GM18907 (cell line): ENCODE results near the gene ESYT3.
"Not testable (repeated sequence)": the region's sequence is repeated elsewhere in the genome, so short reads cannot be mapped to it uniquely, and the experiment has no call there.

Source experiments
- ATAC-seq: cut with Tn5 transposase; IDR thresholded peaks from one replicate; pipeline ENCODE4 v1.9.1; 2021; ENCODE audit warnings: mild to moderate bottlenecking, moderate library complexity; ENCODE audit not compliant: unreplicated experiment

Gene ESYT3

DNA sequence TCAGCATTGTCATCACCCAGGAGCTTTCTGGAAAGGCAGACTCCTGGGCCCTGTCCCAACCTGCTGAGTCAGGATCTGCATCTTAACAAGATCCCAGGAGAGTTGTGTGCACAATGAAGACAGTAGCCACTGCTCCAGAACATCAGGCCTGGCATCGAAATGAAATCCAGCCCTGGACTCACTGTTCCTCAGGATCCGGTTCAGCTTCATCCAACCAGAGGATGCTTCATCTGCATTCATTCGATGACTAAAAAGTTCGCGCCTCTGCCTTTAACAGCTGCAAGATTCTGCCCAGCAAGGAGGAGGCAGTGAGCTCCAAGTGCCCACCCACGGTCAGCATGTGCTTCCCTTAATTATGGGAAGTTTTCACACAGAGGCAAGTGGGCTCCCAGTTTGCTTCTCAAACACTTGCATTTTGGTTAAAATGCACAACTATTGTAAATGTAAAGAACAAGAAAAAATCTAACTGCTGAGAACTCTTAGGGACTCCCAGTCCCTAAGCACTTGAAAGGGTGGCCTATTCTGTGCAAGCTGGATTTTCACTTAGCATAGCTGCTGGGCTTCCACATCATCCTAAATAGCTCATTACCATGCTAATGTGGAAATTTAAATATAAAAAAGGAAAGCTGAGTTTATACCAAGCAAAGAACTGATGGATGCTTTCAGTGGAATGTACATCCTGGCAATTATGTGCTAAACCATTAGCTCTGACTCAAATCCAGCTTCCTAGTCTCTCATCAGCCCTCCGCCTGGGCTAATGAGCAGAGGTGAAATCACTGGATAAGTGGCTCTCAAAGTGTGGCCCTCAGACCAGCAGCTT, 25.5 kb upstream of the ESYT3 start:
- ATAC-seq: no peak

DNA sequence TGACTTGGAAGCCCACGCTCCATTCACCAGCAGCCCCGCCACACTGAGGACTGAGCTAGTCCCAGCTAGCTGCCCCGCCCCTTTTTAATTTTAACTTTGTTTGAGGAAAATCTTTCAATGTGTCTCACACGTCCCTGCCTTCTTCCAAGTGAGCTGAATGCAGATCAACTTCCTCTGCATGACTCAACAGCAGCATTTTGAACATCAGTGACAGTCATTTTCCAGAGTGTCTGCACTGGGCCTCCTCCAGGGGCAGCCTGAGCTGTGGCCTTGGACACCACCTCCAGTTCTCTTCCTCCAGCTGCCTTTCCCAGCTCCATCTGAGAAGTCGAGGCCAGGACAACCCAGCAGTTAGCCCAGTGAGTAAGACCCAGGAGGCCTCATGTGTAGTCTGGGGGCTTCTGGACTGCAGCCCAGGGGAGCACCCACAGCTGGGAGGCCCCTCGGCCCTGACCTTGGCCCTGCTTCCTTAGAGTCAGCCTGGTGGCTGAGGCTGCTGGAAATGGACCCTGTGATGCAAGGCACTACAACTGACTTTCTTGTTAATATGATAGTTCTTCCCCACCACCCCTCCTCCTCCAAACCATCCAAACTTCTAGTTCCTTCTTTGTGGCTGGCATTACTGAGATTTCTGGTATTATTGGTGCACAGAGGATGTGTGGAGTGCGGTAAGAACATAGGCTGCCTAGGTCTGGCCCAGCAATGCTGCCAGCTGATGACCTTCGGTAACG, 21.4 kb upstream of the ESYT3 start:
- no peak for ATAC-seq

DNA sequence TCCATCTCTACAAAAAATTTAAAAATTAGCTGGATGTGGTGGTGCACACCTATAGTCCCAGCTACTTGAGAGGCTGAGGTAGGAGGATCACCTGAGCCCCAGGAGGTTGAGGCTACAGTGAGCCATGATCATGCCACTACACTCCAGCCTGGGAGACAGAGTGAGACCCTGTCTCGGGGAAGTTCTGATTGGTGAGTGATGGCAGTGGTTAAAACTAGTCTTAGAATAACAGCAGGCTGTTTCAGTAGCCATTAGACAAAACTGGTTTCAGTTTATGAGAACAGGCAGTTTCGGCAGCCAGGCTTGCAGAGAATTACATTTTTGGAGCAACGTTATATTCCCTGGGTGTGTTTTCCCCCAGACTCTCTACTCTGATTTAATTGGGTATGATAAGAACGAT, 18.2 kb upstream of the ESYT3 start:
- ATAC-seq: not testable (repeated sequence)

DNA sequence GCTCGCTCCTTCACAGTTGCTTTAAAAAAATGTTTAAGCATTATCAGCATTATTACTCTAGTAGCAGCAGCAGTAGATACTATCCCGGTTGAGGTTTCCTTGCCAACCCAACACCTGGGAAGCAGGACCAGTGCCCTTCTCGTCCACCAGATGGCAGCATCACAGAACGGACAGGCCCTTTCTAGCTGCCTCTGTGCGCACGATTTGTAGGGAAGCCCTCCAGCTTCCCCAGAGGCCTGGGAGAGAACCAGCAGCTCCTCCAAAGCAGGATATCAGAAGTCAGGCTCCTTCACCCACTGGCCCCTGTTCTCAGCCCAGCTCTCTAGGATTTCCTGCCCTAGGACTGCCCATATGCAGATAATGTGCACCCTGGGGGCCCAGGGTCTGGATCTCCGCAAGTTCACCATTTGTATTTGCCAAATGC, 16.8 kb upstream of the ESYT3 start:
- ATAC-seq: peak; percentile 82

DNA sequence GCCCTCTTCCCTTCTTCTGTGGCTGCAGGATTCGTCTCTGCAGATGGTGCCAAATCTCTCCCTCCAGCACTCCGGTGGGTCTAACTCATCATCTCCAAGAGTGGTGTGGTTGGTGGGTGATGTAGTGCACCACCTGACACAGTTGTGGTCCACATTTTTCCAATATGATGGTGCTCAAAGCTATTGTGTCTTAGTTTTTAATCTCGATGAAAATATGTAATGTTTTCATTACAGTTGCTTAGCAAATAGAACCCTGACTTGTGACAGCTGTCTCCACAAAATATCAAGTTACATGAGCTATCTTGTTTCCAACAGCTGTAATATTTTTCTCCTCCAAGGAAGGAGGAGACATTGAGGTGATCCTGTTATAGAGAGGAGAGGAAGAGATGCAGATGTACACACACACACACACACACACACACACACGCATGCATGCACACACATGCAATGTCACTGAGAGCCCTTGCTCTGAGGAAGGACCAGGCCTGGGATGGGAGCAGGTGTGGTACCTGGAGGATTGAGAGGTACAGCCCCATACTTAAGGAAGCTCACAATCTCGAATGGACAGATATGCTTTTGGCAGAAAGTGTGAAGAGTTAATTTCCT, 15.7 kb upstream of the ESYT3 start:
- ATAC-seq: no peak

DNA sequence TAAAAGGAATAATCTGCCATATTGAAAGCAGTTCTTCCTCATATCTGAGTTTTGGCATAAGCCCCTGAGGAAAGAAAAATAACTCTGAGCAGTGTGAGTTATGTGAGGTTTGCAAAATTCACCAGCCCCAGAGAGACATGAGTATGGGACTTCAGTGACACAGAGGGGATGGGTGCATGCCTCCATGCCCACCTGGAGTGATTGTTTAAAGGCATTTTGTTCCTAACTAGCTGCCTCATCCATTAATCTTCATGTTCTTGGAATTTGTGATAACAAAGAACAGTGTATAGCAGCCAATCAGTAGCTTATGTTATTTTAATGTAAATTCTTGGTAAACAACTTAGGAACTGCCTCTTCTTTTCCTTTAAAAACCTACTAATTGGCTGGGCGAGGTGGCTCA, 11.1 kb upstream of the ESYT3 start:
- no peak for ATAC-seq

DNA sequence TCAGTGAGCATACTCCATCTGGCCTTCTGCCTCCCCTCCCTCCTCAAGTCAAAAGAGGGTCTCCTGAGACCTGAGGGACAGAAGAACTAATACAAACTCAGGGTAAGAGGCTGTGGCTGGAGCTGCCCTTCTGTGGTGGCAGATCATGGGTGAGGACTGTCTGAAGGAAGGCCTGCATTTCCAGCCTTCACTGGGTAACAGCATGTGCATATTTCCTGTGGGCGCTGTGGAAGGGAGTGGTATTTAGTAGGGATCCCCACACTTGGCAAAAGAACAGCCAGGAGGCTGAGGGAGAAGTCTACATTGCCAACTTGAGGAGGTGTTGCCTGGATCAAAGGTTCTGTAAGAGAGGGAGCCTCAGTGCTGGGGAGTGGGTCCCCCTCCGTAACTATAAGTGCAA, 10.1 kb upstream of the ESYT3 start:
- no peak for ATAC-seq

DNA sequence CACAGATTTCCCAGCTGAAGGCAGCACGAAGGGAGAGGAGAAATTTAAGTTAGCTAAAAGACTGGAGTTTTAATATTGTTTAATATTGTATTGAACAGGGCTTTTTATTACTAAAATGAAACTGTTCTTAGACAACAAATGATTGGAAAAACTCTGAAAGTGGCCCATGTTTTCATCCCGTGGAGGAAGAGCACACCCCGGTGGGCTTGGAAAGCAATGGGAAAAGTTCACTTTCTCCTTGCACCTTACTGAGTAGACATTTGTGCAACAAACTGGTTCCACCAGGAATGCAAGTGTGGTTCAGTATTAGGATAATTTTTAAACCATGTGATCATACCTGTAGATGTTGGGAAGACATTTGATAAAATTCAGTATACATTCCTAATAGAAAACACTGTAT, 8.2 kb upstream of the ESYT3 start:
- no peak for ATAC-seq

DNA sequence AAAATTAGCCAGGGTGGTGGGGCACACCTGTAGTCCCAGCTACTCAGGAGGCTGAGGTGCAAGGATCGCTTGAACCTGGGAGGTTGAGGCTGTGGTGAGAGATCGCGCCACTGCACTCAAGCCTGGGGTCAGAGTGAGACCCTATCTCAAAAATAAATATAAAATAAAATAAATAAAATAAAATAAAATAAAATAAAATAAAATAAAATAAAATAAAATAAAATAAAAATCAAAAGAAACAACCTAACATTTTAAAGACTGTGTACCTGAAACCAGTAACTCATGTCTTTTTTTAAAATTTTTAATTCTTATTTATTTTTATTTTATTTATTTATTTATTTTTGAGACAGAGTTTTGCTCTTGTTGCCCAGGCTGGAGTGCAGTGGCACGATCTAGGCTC, 7.7 kb upstream of the ESYT3 start:
- not testable (repeated sequence) for ATAC-seq

DNA sequence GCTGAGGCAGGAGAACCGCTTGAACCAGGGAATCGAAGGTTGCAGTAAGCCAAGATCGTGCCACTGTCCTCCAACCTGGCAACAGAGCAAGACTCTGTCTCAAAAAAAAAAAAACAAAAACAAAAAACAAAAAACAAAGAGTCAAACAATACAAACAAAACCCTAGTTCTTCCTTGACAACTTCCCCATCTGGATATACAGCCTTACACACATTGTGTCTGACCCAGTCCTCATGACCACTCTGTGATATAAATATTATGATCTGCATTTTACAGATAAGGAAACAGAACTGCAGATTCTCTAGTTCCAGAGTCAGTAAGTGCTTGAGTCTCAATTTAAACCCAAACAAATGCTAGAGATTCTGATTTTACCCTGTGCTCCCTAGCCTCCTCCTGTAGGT, 4.8 kb upstream of the ESYT3 start:
- no peak for ATAC-seq

DNA sequence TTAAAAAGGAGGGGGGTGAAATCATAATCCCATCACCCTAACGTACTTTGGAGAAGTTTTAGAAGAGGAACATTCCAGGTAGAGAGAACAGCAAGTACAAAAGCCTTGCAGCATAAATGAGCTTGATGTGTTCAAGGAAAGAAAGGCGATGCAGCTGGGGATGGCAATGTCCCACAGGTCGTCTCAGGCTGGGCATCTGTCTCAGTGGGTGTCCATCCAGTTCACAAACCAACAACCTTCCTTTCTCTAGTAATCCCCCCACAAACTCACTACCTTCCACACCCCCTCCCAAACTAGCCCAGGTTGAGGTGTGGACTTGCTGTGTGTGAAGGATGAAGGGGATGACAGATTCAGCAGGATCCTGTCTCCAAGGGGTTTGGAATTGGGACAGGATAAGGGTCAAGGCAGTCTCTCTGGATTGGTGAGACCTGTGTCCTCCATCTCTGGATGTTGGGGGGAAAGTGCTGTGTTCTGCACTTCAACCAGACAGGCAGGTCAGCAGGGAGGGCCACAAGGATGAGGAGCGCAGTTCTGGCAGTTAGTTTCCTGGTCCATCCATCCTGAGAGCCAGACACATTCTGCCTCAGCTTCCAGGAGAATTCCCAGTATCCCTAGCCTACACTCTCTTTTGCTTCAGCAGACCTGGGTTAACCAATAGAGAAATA, 1.7 kb upstream of the ESYT3 start:
- no peak for ATAC-seq

DNA sequence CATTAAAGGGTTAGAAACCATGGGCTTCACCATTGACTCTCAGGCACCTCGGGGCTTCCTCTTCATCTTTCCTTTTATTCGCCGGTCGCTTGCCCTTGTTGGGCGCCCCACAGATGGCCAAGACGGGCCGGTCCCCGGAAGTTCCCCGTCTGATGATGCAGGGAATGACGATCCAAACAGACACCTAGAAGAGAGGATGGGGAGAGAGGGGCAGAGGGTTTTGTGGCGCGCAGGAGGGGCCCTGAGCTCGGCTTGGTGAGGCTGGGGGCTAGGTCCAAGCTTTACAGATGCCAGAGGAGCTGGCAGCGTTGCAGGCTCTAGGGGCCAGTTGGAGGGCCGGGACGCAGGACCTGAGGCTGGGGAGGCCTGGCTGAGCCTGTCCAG, 532 bp upstream of the ESYT3 start:
- no peak for ATAC-seq

DNA sequence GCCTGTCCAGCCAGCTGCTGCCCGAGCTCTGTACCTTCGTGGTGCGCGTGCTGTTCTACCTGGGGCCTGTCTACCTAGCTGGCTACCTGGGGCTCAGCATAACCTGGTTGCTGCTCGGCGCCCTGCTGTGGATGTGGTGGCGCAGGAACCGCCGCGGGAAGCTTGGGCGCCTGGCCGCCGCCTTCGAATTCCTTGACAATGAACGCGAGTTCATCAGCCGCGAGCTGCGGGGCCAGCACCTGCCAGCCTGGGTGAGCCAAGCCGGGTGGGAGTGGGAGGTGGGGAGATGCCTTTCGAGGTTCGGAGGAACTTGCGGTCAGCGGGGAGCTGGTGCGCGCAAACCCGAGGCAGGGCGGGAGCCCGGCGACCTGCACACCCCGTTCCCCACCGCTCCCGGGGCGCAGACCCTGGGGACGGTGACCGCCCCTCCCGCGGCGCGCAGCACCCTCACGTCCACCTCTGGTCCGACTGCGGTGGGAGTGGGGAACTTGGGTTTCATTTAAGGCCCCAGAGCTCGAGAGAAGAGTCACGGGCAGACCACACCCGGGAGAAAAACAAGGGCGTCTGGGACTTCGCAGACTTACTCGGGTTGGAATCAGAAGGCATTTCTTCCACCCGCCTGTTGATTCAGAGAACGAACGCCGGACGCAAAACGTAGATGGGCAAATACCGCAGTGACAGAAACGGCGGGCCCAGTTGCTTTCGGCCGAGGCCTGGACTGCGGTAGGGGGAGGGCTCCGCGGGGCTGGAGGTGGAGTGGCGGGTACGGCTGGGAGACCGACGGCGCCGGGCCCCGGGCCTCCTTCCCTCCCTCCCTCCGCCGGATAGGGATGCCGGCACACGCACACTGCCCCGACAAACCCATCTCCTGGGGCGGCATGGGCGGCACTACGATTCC, 708 bp downstream of the ESYT3 start:
- ATAC-seq: no peak

DNA sequence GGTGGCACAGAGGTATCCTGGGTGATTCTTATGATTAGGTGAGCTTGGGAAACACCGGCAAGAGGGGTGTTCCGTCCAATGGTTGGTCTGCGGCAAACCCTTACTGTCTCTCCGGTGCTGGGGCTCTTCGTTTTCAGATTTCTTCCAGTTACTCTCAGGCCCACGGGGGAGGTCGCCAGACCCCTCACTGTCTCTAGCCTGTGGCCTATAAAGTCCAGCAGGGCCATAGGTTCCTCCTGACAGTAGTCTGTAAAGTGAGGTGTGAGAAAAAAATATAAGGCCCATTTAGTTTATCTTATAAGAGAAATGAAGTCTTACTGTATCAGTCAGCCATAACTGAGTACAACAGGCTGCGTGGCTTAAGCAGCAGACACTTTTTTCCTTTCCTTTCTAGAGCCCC, 1.4 kb downstream of the ESYT3 start:
- ATAC-seq: no peak

DNA sequence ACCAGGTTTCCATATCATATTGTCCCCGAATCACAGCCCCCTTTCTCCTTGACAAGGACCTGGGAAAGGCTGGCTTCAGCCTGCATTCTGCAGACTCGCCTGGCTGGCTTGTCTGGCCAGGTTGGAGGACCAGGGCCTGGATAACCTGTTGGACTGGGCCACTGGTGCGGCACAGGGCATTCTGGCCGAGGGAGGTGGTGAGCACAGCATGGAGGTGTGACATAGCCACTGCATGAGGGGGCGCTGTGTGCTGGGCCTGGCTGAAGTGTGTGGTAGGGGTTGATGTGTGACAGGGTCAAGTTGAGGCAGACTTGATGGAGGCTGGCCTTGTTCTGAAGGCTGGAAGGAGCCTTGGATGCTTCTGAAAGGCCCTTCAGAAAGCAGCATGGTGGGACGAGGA, 2.9 kb downstream of the ESYT3 start:
- ATAC-seq: no peak

DNA sequence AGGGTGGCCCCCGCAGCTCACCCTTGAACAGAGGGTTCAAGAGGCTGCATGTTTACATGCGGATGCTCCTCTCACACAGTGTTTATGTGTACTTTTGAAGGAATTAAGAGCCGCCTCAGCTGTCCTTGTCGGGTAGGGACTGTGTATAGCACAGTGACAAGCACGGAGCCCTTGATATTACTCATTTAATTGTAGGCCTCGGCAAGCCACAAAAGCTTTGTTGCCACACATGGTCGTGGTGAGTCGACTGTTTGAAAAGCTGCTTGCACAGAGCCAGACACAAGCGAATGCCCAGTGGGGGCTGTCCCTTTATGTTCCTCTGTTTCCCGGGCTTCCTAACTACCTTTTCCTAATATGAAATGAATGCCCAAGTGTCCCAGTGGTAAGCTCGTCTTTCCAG, 4.5 kb downstream of the ESYT3 start:
- no peak for ATAC-seq

DNA sequence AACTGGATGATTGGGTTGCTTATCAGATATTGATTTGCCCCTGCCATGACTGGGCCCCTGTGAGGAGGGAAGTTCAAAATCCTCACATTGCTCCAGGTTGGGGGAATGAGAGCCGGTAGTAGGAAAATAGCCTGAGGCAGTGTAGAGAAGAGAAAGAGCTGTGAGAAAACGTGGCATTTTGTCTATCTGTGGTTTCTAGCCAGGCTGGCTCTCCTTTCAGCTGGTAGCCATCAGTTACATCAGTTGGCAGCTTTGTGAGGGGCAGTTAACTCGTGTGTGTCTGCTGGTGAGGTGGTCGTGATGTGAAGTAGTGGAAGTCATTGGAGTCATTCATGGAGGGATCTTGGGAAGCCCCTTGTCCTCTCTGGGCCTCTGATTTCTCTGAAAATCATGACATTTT, 5.2 kb downstream of the ESYT3 start:
- ATAC-seq: no peak

DNA sequence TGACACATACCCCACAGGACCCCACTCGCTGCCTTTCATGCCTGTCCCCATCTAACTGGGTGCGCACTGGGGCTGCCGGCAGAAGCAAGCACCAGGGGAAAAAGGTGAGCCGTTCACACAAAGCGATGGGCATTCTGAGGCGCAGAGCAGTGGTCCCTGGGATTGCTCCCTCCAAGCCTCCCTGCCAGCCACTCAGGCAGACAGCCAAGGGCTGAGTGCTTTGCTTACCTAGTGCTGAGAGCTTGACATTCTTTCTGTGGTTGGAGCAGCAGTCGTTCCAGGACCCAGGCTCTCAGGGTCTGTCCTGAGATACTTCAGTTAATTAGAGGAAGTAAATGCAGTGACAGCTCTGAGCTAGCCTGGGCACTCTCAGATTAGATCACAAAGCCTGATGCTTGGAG, 5.7 kb downstream of the ESYT3 start:
- no peak for ATAC-seq

DNA sequence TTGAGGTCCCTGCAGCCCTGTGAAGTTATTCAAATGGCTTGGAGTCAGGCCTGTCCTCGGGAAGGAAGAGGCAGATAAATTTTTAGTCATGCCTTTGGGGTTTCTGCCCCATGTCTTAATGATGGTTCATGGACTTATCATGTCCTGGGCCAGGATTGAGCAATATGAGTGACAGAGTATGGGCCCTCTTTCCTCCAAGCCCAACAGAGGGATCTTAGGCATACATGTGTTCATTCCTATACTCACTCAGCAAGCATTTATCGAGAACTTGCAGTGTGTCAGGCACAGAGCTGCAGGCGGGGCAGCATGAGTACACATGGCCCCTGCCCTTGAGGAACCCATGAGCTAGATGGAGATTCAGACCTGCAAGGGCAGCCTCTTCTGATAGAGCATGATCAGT, 6.2 kb downstream of the ESYT3 start:
- no peak for ATAC-seq

DNA sequence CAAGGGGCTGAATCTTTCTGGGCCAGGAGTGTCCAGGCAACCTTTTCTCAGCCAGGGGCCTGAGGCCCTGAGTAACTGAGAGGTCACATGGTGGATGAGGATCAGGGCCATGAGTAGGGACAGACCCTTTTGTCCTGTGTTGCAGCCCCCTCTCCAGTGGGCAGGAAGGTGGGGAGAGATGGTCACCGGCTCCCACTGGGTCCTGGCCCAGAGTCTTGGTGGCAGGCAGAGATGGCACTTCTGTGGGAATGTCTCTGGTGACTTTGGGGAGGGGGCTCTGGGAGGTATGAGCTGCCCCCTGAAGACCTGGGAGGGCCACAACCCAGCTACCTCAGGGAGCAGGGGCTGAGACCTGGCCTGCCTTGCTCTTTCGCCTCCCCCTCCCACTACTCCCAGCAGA, 6.8 kb downstream of the ESYT3 start:
- no peak for ATAC-seq

DNA sequence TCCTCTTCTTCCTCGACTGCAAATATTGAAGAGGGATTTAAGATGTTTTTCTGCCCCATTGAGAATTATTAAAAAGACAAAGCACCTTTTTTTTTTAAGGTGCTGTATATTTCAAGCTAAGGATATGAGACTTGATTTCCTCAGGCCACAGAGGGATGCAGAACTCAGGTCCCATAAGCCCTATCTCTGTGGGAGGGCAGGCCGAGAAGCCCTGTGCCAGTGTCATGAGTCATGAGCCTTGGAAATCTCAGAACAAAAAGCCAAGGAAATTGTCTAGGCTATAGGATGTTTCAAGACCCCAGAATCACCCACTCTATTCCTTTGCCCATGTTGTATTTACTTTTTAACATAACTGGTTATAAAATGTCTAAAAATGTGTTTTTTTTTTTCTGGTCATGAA, 7.3 kb downstream of the ESYT3 start:
- no peak for ATAC-seq
